GM23338 (cell line): ENCODE results near the gene ATF7. TPM values are rescaled to one million over a fixed set of nuclear protein-coding genes. Genes with fewer than 3 reads are reported as not detected.

Experiments used
- ATAC-seq: fragments of 200-7000 bp; cut with Tn5 transposase; 3 replicates; pipeline ENCODE4 v1.9.1; 2020
- DNase-seq: peaks from one replicate; pipeline ENCODE4 v3.0.0-alpha.2; 2015; ENCODE audit warnings: low spot score
- H2AFZ ChIP-seq: fragments of 200-600 bp; sonication (generic); 2 replicates; pipeline ENCODE4 v1.8.0; 2016; ENCODE audit warnings: antibody characterized with exemption, mild to moderate bottlenecking, moderate library complexity
- H3F3A ChIP-seq: fragments of 200-600 bp; sonication (generic); replicated peaks from 2 replicates; pipeline ENCODE4 v1.8.0; 2017; ENCODE audit warnings: antibody characterized with exemption, mixed run types, low read depth
- H3K27ac ChIP-seq: fragments of 200-600 bp; sonication (generic); 2 replicates; pipeline ENCODE4 v1.6.1; 2016; ENCODE audit warnings: low read depth
- H3K27me3 ChIP-seq: fragments of 200-600 bp; sonication (generic); 2 replicates; pipeline ENCODE4 v1.8.0; 2016; ENCODE audit warnings: mild to moderate bottlenecking, mixed run types, moderate library complexity; ENCODE audit not compliant: insufficient read depth
- H3K36me3 ChIP-seq: fragments of 200-600 bp; sonication (generic); 2 replicates; pipeline ENCODE4 v1.8.0; 2016; ENCODE audit warnings: mild to moderate bottlenecking; ENCODE audit not compliant: insufficient read depth
- H3K4me1 ChIP-seq: fragments of 200-600 bp; sonication (generic); 2 replicates; pipeline ENCODE4 v1.8.0; 2016; ENCODE audit warnings: mild to moderate bottlenecking, moderate library complexity; ENCODE audit not compliant: insufficient read depth
- H3K4me2 ChIP-seq: fragments of 200-600 bp; sonication (generic); 2 replicates; pipeline ENCODE4 v1.7.1; 2017; ENCODE audit warnings: mixed run types
- H3K4me3 ChIP-seq: fragments of 200-600 bp; sonication (generic); 2 replicates; pipeline ENCODE4 v1.6.1; 2016; ENCODE audit warnings: mixed run types
- H3K79me2 ChIP-seq: fragments of 200-600 bp; sonication (generic); replicated peaks from 2 replicates; pipeline ENCODE4 v1.8.0; 2017; ENCODE audit warnings: mild to moderate bottlenecking; ENCODE audit not compliant: insufficient read depth
- H3K9me2 ChIP-seq: fragments of 200-600 bp; sonication (generic); 2 replicates; pipeline ENCODE4 v1.8.0; 2017; ENCODE audit not compliant: insufficient read depth
- H4K20me1 ChIP-seq: fragments of 200-600 bp; sonication (generic); replicated peaks from 2 replicates; pipeline ENCODE4 v1.8.0; 2017; ENCODE audit warnings: mild to moderate bottlenecking; ENCODE audit not compliant: insufficient read depth
- H3K27ac Mint-ChIP-seq: 2 replicates; pipeline ENCODE4 v1.8.0; 2020; ENCODE audit warnings: inconsistent platforms, mild to moderate bottlenecking, moderate library complexity, mixed read lengths
- H3K27me3 Mint-ChIP-seq: 3 replicates; pipeline ENCODE4 v1.8.0; 2022; ENCODE audit warnings: low read depth, mild to moderate bottlenecking, moderate library complexity, mixed read lengths, inconsistent platforms; ENCODE audit not compliant: insufficient read depth, poor library complexity
- H3K36me3 Mint-ChIP-seq: 3 replicates; pipeline ENCODE4 v1.8.0; 2021; ENCODE audit warnings: low read depth, mild to moderate bottlenecking, inconsistent platforms, moderate library complexity, mixed read lengths
- H3K4me1 Mint-ChIP-seq: 3 replicates; pipeline ENCODE4 v1.8.0; 2020; ENCODE audit warnings: mild to moderate bottlenecking, inconsistent platforms, mixed read lengths
- H3K4me3 Mint-ChIP-seq: 3 replicates; pipeline ENCODE4 v1.8.0; 2021; ENCODE audit warnings: moderate library complexity, mild to moderate bottlenecking, inconsistent platforms, mixed read lengths
- H3K9me3 Mint-ChIP-seq: 3 replicates; pipeline ENCODE4 v1.8.0; 2020; ENCODE audit warnings: moderate library complexity, mild to moderate bottlenecking, inconsistent platforms, mixed read lengths
- CREB1 ChIP-seq: fragments of 250-450 bp; sonication (Bioruptor Pico); IDR thresholded peaks from 2 replicates; pipeline ENCODE4 v1.5.0; 2020; ENCODE audit warnings: low read depth, mild to moderate bottlenecking, moderate library complexity
- CTCF ChIP-seq, 2 experiments: fragments of 200-600 bp in 1 of 2; sonication (generic) in 1 of 2; conservative IDR thresholded peaks; 2 replicates each; pipeline versions ENCODE4 v1.5.1 to v1.6.1; 2016 to 2017; ENCODE audit warnings: antibody characterized with exemption in 2 of 2, low read depth in 2 of 2, mild to moderate bottlenecking in 2 of 2, moderate library complexity in 1 of 2
- EZH2 ChIP-seq: fragments of 200-600 bp; sonication (generic); IDR thresholded peaks from one replicate; pipeline ENCODE4 v1.8.0; 2017; ENCODE audit warnings: antibody characterized with exemption, mild to moderate bottlenecking, low read depth; ENCODE audit not compliant: unreplicated experiment
- JUNB ChIP-seq: IDR thresholded peaks from one replicate; pipeline ENCODE4 v1.6.1; 2016; ENCODE audit warnings: antibody characterized with exemption; ENCODE audit not compliant: unreplicated experiment
- NANOG ChIP-seq: IDR thresholded peaks from 2 replicates; pipeline ENCODE4 v1.6.1; 2016; ENCODE audit warnings: antibody characterized with exemption, borderline replicate concordance
- REST ChIP-seq: IDR thresholded peaks from one replicate; pipeline ENCODE4 v1.6.1; 2018; ENCODE audit warnings: antibody characterized with exemption; ENCODE audit not compliant: unreplicated experiment
- STAT1 ChIP-seq: IDR thresholded peaks from one replicate; pipeline ENCODE4 v1.6.1; 2016; ENCODE audit warnings: antibody characterized with exemption; ENCODE audit not compliant: unreplicated experiment
- ZNF114 ChIP-seq: fragments of 250-450 bp; sonication (Bioruptor Pico); IDR thresholded peaks from 2 replicates; pipeline ENCODE4 v1.5.0; 2020; ENCODE audit warnings: mild to moderate bottlenecking, moderate library complexity
- ZNF331 ChIP-seq: fragments of 250-450 bp; sonication (Bioruptor Pico); IDR thresholded peaks from 2 replicates; pipeline ENCODE4 v1.5.0; 2020; ENCODE audit warnings: low read depth, mild to moderate bottlenecking, moderate library complexity
- ZNF462 ChIP-seq: fragments of 250-450 bp; sonication (Bioruptor Pico); IDR thresholded peaks from 2 replicates; pipeline ENCODE4 v1.5.0; 2020; ENCODE audit warnings: mild to moderate bottlenecking, moderate library complexity
- polyA plus RNA-seq: library from polyadenylated mRNA; unstranded; fragments of >200 nt; fragmentation: Nextera tagmentation; extraction: Ambion mirVana; gene quantifications from 2 replicates; pipeline ENCODE4 v1.2.1, GENCODE V29; 2016
- total RNA-seq: library from RNA; depleted of rRNA; stranded (reverse); fragments of >200 nt; shearing (Covaris generic); gene quantifications from 2 replicates; pipeline ENCODE4 v1.2.3, GENCODE V29; 2014

The ATF7 gene
- total and polyA plus RNA-seq, 2 experiments from 2014 or later = 13.9 to 16.3 TPM

GRCh38 chr12:53508534-53509170, 117.5 kb downstream of the ATF7 start:
- Histone ChIP-seq H3K27me3 (no peaks in the 10 kb centered on the region), H2AFZ (no peak overlapping the region), H3K9me2 (no peaks in the 10 kb centered on the region), H3K4me2 (no peak overlapping the region), H3K36me3 (no peaks in the 10 kb centered on the region; the same call in 1 of the 2 replicates), H3K79me2 (no peaks in the 10 kb centered on the region), H3K4me1 (no peaks in the 10 kb centered on the region), H3F3A (peaks cover 4% of the 10 kb centered on the region; the same call in 1 of the 2 replicates), H3K4me3 (no peak overlapping the region), H3K27ac (no peak overlapping the region), H4K20me1 (0 out of 2 replicates have a peak, but pooled peaks cover 3% of the 10 kb centered on the region)
- Mint-ChIP-seq H3K36me3 (peaks cover 31% of the 10 kb centered on the region), H3K9me3 (no peaks in the 10 kb centered on the region), H3K27me3 (peaks cover 14% of the 10 kb centered on the region), H3K4me1 (peaks cover 7% of the 10 kb centered on the region; the same call in 2 of the 3 replicates), H3K4me3 (no peak overlapping the region), H3K27ac (no peak overlapping the region)
- TF ChIP-seq JUNB = no peak
- peak; percentile 95 to 100 for TF ChIP-seq CTCF (conservative IDR thresholded peaks at IDR 0.05; ENCODE audit: low read depth in 2 of 2)
- ATAC-seq (peak; percentile 97), DNase-seq (peak; percentile 93)

GRCh38 chr12:53507603-53507885, 118.6 kb downstream of the ATF7 start:
- Histone ChIP-seq H3K4me1 (no peaks in the 10 kb centered on the region), H4K20me1 (0 out of 2 replicates have a peak, but pooled peaks cover 3% of the 10 kb centered on the region), H3K27me3 (no peaks in the 10 kb centered on the region), H3K79me2 (peaks cover 2% of the 10 kb centered on the region), H3K27ac (no peak overlapping the region), H3K4me3 (no peak overlapping the region), H3K36me3 (no peaks in the 10 kb centered on the region; the same call in 1 of the 2 replicates), H3K9me2 (no peaks in the 10 kb centered on the region), H3K4me2 (no peak overlapping the region), H2AFZ (no peak overlapping the region), H3F3A (peaks cover 4% of the 10 kb centered on the region; the same call in 1 of the 2 replicates)
- H3K27me3 Mint-ChIP-seq = peaks cover 14% of the 10 kb centered on the region
- ATAC-seq = no peak
- H3K9me3 Mint-ChIP-seq = no peaks in the 10 kb centered on the region
- peaks cover 10% of the 10 kb centered on the region; the same call in 2 of the 3 replicates for H3K4me1 Mint-ChIP-seq
- H3K36me3 Mint-ChIP-seq = peaks cover 35% of the 10 kb centered on the region
- DNase-seq = no peak
- H3K27ac Mint-ChIP-seq = no peak overlapping the region
- no peak overlapping the region for H3K4me3 Mint-ChIP-seq
- no peak for TF ChIP-seq EZH2
- no peak for TF ChIP-seq ZNF331 (CRISPR knock-in tag)
- TF ChIP-seq STAT1 = no peak
- no peak for TF ChIP-seq CREB1
- TF ChIP-seq REST = no peak
- no peak for TF ChIP-seq ZNF462 (CRISPR knock-in tag)
- TF ChIP-seq ZNF114 (CRISPR knock-in tag) = no peak
- no peak for TF ChIP-seq NANOG
